SW480 (cell line): Measurements from ENCODE around the gene KLHL14.

Experiments
- DNase-seq: peaks from one replicate; pipeline ENCODE4 v3.0.0-alpha.2; 2016; ENCODE audit warnings: low spot score

The KLHL14 gene

GRCh38 chr18:32634876-32635431, 137.9 kb downstream of the KLHL14 start:
- DNase-seq = no peak

- no peak for DNase-seq
These were observed 142.7 kb downstream of the KLHL14 start for GRCh38 chr18:32629981-32630700.

- DNase-seq = no peak
These were observed 143.5 kb downstream of the KLHL14 start for GRCh38 chr18:32629292-32629691.

- DNase-seq = no peak
These were observed 148.6 kb downstream of the KLHL14 start for GRCh38 chr18:32624182-32624723.

GRCh38 chr18:32623563-32623962, 149.3 kb downstream of the KLHL14 start:
- DNase-seq = no peak
